OCI-LY7 (cell line): ENCODE measurements around the gene NDRG4. TPM values are rescaled to one million over a fixed set of nuclear protein-coding genes. Genes with fewer than 3 reads are reported as not detected.

Source experiments
- Bru-seq: library from RNA; stranded (reverse); fragments of 400-500 nt; gene quantifications from one replicate; lab custom pipeline; 2021; lab: Mats Ljungman, UMichigan
- BruChase-seq, 2 experiments: library from RNA; stranded (reverse); fragments of 400-500 nt; gene quantifications; one replicate each; lab custom pipeline; 2021; lab: Mats Ljungman, UMichigan
- BruUV-seq: library from RNA; stranded (reverse); fragments of 400-500 nt; replicated peaks from 2 replicates; lab custom pipeline; 2021; lab: Mats Ljungman, UMichigan
- CTCF ChIA-PET: fragments of 300-600 bp; sonication (Branson Sonifier 250); formaldehyde crosslinking; loops from one replicate; lab custom pipeline; 2022; ENCODE audit warnings: antibody characterized with exemption; ENCODE audit not compliant: unreplicated experiment; lab: Charles Lee
- POLR2A ChIA-PET: fragments of 300-600 bp; sonication (Branson Sonifier 250); formaldehyde crosslinking; loops from one replicate; lab custom pipeline; 2022; ENCODE audit warnings: antibody characterized with exemption; lab: Charles Lee
- DNase-seq: peaks from one replicate; pipeline ENCODE4 v3.0.0-alpha.2; 2015; ENCODE audit warnings: low spot score
- H2AFZ ChIP-seq: fragments of 200-600 bp; sonication (generic), shearing (Covaris generic); 2 replicates; pipeline ENCODE4 v1.6.1; 2014; ENCODE audit warnings: mild to moderate bottlenecking, antibody characterized with exemption, low read length, moderate library complexity
- H3K27ac ChIP-seq: fragments of 200-600 bp; sonication (generic); 2 replicates; pipeline ENCODE4 v1.5.1; 2014; ENCODE audit warnings: mixed run types, low read depth, mild to moderate bottlenecking, moderate library complexity, low read length, inconsistent platforms; ENCODE audit not compliant: poor library complexity, severe bottlenecking
- H3K36me3 ChIP-seq: fragments of 200-600 bp; sonication (generic); 2 replicates; pipeline ENCODE4 v1.6.1; 2014; ENCODE audit warnings: mild to moderate bottlenecking, antibody characterized with exemption, low read length, moderate library complexity, mixed read lengths; ENCODE audit not compliant: insufficient read depth
- H3K4me1 ChIP-seq: fragments of 200-600 bp; sonication (generic); 2 replicates; pipeline ENCODE4 v1.5.1; 2014; ENCODE audit warnings: mild to moderate bottlenecking, low read length; ENCODE audit not compliant: insufficient read depth, poor library complexity, severe bottlenecking
- H3K4me2 ChIP-seq: fragments of 200-600 bp; sonication (generic); 2 replicates; pipeline ENCODE4 v1.6.1; 2014; ENCODE audit warnings: mild to moderate bottlenecking, low read length
- H3K4me3 ChIP-seq: fragments of 200-600 bp; sonication (generic); 2 replicates; pipeline ENCODE4 v1.5.1; 2014; ENCODE audit warnings: mild to moderate bottlenecking, low read depth, low read length; ENCODE audit not compliant: poor library complexity, severe bottlenecking
- H3K79me2 ChIP-seq: fragments of 200-600 bp; sonication (generic); 2 replicates; pipeline ENCODE4 v1.6.1; 2016; ENCODE audit warnings: low read depth, mild to moderate bottlenecking, low read length, moderate library complexity, mixed read lengths; ENCODE audit not compliant: insufficient read depth
- H3K9me2 ChIP-seq: fragments of 200-600 bp; sonication (generic); 2 replicates; pipeline ENCODE4 v1.6.1; 2016; ENCODE audit warnings: mild to moderate bottlenecking, low read length, mixed read lengths; ENCODE audit not compliant: insufficient read depth
- H3K9me3 ChIP-seq: fragments of 200-600 bp; sonication (generic); 2 replicates; pipeline ENCODE4 v1.6.1; 2014; ENCODE audit warnings: mild to moderate bottlenecking, mixed run types, low read length, mixed read lengths
- H4K20me1 ChIP-seq: fragments of 200-600 bp; sonication (generic); 2 replicates; pipeline ENCODE4 v1.6.1; 2014; ENCODE audit warnings: mild to moderate bottlenecking, antibody characterized with exemption, low read length, moderate library complexity, mixed read lengths; ENCODE audit not compliant: insufficient read depth
- EZH2phosphoT487 ChIP-seq: fragments of 200-600 bp; sonication (generic); IDR thresholded peaks from 2 replicates; pipeline ENCODE4 v1.6.1; 2018; ENCODE audit warnings: low read depth, borderline replicate concordance, mild to moderate bottlenecking, mixed run types, antibody characterized with exemption, low read length, moderate library complexity, mixed read lengths
- intact Hi-C: fragments of 100-400 bp; cut with micrococcal nuclease; formaldehyde crosslinking; loops from one replicate; pipeline ENCODE4 v1.10.0; 2022; ENCODE audit not compliant: unreplicated experiment
- long read RNA-seq: library from polyadenylated mRNA; stranded (forward); transcript quantifications from one replicate; pipeline ENCODE4 v2.0.0, GENCODE V29; 2022
- total RNA-seq, 2 experiments: library from RNA; depleted of rRNA in 1 of 2; stranded (reverse); fragments of >200 nt in 1 of 2; shearing (Covaris generic) in 1 of 2; gene quantifications; 2 replicates each; pipeline ENCODE4 v1.2.3, GENCODE V29; 2014 to 2022
- TF ChIP-seq, protein P1 (sequence below): fragments of 200-600 bp; sonication (generic); conservative IDR thresholded peaks from 2 replicates; pipeline ENCODE4 v1.5.1; 2014; ENCODE audit warnings: mild to moderate bottlenecking, antibody characterized with exemption, low read length, moderate library complexity, mixed read lengths

Gene NDRG4, protein sequence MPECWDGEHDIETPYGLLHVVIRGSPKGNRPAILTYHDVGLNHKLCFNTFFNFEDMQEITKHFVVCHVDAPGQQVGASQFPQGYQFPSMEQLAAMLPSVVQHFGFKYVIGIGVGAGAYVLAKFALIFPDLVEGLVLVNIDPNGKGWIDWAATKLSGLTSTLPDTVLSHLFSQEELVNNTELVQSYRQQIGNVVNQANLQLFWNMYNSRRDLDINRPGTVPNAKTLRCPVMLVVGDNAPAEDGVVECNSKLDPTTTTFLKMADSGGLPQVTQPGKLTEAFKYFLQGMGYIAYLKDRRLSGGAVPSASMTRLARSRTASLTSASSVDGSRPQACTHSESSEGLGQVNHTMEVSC
- total RNA-seq (2014; rRNA removed; shearing (Covaris generic)) (2.9 and 8.8 TPM in 2 replicates), total RNA-seq (2022) (9.5 and 10.9 TPM in 2 replicates), Bru-seq, nascent RNA (percentile 22 among the genes with signal in this experiment), BruChase-seq, experiment 1, labeled RNA remaining after a 6-hour chase (percentile 23 among the genes with signal in this experiment), BruChase-seq, experiment 2, labeled RNA remaining after a 2-hour chase (percentile 26 among the genes with signal in this experiment)
- long read RNA-seq, transcript NDRG4-219 (1 exons, 2,700 nt): major isoform, 7 of 9 reads
- long read RNA-seq, partial matches to known transcripts: 0 of 9 reads
- long read RNA-seq, other reads (novel, unspliced or antisense): 0 of 9 reads

GRCh38 chr16:58499615-58500351, at the start of gene NDRG4:
TSS of gene NDRG4 (plus strand) at chr16:58500143. CDS start at chr16:58500249, 106 bp downstream.
- peak within 1 kb of the TSS; percentile 78 for H3K4me2 ChIP-seq
- H3K4me1 ChIP-seq: peaks cover 34% of the 10 kb centered on the region
- peak within 1 kb of the TSS; percentile 62; the same call in 1 of the 2 replicates for H2AFZ ChIP-seq
- H3K9me2 ChIP-seq: no peaks in the 10 kb centered on the region
- ChIA-PET POLR2A (interaction anchor here (0.6 kb wide), 1 partner anchor 242 kb away, joined by 7 read pairs; no protein-coding TSS in a partner anchor), CTCF (interaction anchor here (1.1 kb wide), 1 partner anchor 166 kb away, joined by 3 read pairs; no protein-coding TSS in a partner anchor)
- no peaks in the 10 kb centered on the region for H3K79me2 ChIP-seq
- intact Hi-C loops: loop anchor here (5.0 kb wide), 2 partner anchors 163 to 258 kb away; no protein-coding TSS in a partner anchor
- no TSS peak for BruUV-seq
- H4K20me1 ChIP-seq: no peaks in the 10 kb centered on the region
- H3K27ac ChIP-seq: no peak within 1 kb of the TSS
- H3K4me3 ChIP-seq: peak within 1 kb of the TSS; percentile 65
- no peak for TF ChIP-seq EZH2phosphoT487
- TF ChIP-seq, protein P1, sequence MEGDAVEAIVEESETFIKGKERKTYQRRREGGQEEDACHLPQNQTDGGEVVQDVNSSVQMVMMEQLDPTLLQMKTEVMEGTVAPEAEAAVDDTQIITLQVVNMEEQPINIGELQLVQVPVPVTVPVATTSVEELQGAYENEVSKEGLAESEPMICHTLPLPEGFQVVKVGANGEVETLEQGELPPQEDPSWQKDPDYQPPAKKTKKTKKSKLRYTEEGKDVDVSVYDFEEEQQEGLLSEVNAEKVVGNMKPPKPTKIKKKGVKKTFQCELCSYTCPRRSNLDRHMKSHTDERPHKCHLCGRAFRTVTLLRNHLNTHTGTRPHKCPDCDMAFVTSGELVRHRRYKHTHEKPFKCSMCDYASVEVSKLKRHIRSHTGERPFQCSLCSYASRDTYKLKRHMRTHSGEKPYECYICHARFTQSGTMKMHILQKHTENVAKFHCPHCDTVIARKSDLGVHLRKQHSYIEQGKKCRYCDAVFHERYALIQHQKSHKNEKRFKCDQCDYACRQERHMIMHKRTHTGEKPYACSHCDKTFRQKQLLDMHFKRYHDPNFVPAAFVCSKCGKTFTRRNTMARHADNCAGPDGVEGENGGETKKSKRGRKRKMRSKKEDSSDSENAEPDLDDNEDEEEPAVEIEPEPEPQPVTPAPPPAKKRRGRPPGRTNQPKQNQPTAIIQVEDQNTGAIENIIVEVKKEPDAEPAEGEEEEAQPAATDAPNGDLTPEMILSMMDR: no peak
- no peaks in the 10 kb centered on the region for H3K36me3 ChIP-seq
- no peaks in the 10 kb centered on the region for H3K9me3 ChIP-seq
- peak; percentile 87 for DNase-seq

- POLR2A ChIA-PET: no interaction called here
- H2AFZ ChIP-seq: no peak overlapping the region
- no peak overlapping the region for H3K4me2 ChIP-seq
- H3K4me1 ChIP-seq: peaks cover 7% of the 10 kb centered on the region
- no peaks in the 10 kb centered on the region for H4K20me1 ChIP-seq
- H3K36me3 ChIP-seq: peaks cover 12% of the 10 kb centered on the region
- intact Hi-C loops: no loop called here
- no peak for DNase-seq
- CTCF ChIA-PET: no interaction called here
- TF ChIP-seq, protein P1: no peak
- no peak for TF ChIP-seq EZH2phosphoT487
- H3K27ac ChIP-seq: no peak overlapping the region
- H3K4me3 ChIP-seq: no peak overlapping the region
- H3K79me2 ChIP-seq: no peaks in the 10 kb centered on the region
- H3K9me2 ChIP-seq: no peaks in the 10 kb centered on the region
- BruUV-seq: no TSS peak
- no peaks in the 10 kb centered on the region for H3K9me3 ChIP-seq
Measured at GRCh38 chr16:58450590-58450989, 49.4 kb upstream of the NDRG4 start.
